Hindlimb muscle (tissue), 1 donor: ENCODE results near the gene RBM4B. TPM values are rescaled to one million over a fixed set of nuclear protein-coding genes. Genes with fewer than 3 reads are reported as not detected.
"Not testable (repeated sequence)": the region's sequence is repeated elsewhere in the genome, so short reads cannot be mapped to it uniquely, and the experiment has no call there.

ENCODE experiments used
- DNase-seq: peaks from one replicate; pipeline ENCODE4 v3.0.0-alpha.2; 2013
- polyA plus RNA-seq: library from polyadenylated mRNA; unstranded; fragments of 120-200 nt; gene quantifications from one replicate; pipeline ENCODE4 v1.2.1, GENCODE V29; 2013; ENCODE audit not compliant: insufficient read length

Gene RBM4B, protein sequence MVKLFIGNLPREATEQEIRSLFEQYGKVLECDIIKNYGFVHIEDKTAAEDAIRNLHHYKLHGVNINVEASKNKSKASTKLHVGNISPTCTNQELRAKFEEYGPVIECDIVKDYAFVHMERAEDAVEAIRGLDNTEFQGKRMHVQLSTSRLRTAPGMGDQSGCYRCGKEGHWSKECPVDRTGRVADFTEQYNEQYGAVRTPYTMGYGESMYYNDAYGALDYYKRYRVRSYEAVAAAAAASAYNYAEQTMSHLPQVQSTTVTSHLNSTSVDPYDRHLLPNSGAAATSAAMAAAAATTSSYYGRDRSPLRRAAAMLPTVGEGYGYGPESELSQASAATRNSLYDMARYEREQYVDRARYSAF
- 38.0 TPM for polyA plus RNA-seq

DNA sequence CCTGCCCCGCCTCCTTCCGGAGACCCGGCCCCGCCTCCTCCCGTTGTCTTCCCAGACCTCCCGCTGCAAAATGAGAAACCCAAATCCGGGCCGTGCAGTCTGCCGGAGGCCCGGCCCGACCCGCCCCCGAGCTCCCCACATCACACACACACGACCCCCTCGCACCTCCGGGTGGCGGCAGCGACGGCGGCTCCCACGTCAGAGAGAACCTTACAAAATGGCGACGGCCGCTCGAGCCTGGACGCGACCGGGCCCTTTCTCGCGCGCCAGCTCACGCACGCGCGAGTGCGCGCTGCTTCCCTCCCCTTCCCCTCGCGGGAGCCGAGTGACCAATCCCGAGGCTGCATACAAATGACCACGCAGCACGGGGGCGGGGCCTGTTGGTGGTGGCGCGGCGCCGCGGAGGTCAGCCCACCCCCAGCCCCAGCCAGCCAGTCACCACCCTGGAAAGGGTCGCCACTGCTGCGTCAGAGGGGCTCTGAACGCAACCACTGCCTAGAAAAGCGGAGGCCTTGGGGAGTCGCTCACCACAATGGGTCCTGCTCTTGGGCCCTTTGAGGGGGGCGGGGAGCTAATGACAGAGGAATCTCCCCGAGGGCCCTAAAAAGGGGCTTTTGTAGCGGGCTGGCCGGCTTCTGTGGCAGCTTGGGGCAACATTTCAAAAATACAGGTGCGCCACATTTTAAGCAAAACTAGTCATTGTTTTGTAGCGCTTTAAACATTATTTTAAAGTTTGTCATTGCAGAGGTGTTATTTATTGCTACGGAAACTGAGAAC is at the start of gene RBM4B:
Gene RBM4B, minus strand, starts transcription at position 289 of the 777 bp plus-strand sequence. CDS start 808 bp downstream, outside the sequence.
- DNase-seq = peak; percentile 99

DNA sequence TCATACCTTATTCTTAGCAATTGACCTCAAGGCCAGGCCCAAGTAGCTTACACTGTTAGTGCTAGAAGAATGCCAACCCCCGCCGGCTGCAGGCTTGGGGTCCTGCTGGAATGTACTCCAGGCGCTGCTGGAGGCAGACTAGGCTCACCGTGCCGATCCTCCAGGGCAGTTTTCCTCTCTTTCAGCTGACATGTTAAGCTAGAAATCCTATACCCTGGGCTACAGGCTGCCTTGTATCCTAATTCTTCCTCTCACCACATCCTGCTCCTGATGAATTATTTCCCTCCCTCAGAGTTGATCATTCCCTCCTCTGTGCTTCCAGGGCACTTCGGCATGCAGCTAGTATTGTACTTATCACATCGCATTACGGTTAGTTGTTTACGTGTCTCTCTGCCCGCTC is 48.0 kb upstream of the RBM4B start:
- no peak for DNase-seq

DNA sequence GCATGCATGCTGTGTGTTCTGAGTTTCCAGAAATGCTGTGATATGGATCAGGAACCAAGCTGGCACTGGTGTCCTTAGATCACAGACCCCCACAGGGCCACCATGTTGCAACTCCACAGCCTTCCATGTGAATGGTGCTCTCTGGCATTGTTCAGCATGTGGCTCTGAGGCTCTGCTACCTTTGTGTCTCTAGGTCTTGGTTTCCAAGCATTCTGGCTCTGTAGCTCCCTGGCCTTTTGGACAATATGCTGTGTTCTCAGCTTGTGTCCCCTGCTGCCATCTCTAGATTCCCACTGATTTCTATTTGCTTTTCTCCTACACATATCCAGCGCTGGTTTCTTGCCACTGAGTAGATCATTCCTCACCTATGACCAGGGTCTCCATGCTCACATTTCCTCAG is 47.4 kb upstream of the RBM4B start:
- no peak for DNase-seq

DNA sequence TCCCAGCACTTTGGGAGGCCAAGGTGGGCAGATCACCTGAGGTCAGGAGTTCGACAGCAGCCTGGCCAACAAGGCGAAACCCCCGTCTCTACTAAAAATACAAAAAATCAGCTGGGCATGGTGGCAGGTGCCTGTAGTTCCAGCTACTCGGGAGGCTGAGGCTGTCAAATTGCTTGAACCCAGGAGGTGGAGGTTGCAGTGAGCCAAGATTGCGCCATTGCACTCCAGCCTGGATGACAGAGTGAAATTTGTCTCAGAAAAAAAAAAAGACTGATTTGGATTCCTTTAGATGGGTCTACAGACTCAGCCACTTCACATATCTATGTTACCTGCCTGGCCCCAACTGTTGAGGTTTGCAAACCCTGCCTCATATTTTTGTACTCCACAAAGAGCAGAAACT is 46.5 kb upstream of the RBM4B start:
- DNase-seq = not testable (repeated sequence)

DNA sequence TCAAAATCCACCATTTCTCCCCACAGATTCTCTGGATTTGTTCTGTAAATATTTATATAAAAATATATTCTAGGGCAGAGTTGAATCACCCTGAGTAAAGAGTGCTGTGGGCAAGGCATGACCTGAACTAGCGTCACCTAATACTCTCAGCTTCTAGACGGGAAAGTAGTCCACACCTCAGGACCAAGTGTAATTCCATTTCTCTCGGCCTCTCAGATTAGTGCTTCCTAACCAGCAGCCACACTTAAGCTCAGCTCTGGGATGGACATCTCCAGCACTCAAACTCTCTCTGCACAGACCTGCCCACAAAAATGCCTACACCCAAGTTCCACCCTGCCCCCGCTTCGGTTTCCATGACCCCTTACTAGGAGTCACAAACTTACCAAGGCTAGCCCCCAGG is 46.0 kb upstream of the RBM4B start:
- no peak for DNase-seq

DNA sequence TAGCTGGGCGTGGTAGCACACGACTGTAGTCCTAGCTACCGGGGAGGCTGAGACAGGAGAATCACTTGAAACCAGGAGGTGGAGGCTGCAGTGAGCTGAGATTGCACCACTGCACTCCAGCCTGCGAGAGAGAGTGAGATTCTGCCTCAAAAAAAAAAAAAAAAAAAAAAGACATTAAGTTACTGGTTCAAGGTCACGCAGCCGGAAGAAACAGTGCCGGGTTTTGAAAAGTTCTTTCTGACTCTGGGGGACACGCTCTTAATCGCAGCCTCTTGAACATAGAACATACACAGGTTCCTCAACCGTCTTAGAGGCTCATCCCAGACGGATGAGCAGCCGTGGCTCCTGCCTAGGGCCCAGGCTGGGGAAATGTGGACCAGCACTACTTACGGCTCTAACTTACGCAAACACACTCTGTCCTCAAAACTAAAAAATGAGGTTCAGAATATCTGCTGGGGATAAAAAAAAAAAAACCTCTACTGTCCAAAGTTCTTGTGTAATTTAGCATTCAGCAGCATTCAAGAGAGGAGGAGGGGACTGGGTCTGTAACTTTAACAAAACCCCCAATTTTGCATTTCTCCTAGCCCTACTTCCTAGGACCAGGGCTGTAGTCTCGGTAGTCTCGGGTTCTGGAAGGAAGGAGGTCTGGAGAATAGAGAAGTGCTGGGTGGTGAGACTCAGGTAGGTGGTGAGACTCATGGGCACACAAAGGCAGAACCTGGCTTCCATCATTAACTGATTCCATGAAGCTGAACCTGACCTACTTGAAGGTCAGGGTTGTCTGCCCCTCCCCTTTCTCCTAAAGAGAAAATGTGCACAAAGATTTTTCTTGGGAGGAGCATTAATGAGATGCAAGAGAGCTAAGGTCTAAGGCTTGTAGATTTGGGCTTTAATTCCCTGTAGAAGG is 45.3 kb upstream of the RBM4B start:
- no peak for DNase-seq

DNA sequence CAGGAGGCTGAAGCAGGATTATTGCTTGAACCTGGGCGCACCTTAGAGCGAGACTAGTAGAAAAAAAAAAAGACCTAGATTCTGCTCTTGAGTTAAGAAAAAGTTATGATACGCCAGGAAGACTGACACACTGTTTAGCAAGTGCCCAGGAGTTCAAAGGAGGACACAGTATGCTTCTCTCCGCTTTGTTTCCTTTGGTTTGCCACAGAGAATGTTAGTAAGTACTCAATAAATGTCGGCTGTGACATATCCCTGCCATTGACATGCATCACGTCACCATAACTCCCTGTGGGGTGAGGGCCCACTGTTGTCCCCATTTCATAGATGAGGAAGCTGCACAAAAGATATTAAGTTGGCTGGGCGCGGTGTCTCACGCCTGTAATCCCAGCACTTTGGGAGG is 44.3 kb upstream of the RBM4B start:
- no peak for DNase-seq

DNA sequence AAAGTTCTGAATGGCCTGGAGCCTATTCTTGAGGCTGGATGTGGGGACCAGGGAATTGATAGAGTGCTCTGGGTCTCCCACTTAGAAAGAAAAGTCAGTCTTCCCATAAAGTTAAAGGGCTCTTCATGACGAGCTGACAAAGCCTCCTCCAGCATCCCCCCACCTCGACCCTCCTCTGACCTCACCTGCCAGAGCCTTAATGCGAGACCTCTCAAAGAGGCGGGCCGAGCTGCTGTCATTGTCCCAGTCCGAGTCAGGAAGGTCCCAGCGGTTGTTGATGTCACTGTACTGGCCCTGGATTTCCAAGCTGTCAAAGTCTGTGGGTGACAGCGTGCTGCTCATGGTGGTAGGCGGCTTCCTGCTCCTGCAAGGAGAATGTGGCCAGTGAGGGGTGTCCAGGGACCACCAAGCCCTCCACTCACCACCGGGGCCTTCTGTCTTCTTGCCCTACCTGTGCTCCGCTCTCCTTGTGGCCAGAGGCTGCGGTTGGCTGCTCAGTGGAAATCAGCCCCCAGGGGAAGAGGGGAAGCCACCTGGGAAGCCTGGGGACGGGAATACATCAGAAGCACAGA is 43.3 kb upstream of the RBM4B start:
- DNase-seq = no peak

DNA sequence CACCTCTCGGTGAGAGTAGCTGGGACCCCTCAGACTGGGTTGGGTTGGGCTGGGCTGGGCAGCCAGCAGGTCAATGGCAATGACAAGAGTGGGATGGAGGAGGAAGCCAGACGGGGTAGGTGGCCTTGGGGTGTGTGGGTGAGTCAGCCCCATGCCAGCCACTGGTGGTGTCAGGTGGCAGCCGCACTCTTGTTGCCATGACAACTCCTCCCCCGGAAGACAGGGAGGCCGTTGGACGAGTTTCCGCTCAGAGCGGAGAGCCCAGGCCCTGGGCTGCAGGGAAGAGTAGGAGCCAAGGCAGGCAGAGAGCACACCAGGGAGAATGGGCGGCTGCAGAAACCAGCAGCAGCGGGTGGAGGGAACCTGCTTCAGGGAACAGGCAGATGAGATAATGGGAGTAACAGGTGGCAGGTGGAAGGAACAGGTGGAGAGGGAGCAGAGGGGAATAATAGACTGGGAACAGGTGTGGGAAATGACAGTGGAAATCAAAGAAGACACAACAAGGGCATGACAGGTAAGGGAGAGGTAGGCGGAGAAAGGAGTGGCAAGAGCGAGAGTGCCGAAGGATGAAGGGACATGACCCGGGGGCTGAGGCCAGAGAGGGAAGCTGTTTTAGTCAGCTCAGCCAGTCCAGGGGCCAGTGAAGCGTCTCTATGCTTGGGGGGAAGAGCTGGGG is 42.7 kb upstream of the RBM4B start:
- no peak for DNase-seq

DNA sequence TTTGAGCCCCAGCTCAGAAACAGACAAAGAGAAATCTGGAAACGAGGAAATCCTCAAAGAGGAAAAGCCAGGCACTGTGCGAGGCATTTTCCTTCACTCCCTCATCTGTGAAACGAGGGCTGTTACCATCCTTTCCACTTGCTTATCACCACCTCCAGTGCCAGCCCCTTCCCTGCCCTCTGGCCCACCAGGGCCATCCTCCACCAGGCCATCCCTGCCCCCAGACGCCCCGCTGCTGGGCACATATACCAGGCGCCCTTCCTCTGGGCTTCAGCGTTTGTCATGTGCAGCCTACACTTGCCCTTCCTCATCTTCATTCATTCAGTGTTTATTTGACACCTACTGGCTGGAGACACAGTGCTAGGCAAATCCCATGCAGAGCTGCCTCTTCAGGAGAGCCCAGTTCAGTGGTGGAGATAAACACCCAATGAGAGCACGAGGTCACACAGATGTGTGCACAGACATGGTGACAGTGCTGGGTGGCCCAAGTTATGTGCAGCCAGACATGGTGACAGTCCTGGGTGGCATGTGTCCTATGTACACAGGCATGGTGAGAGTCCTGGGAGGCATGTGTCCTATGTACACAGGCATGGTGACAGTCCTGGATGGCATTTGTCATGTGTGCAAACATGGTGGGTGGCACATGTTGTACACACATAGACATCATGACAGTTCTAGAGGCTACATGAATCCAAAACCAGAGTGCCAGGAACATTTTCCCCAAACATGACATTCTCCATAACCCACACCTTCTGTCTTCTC is 41.6 kb upstream of the RBM4B start:
- DNase-seq = no peak

DNA sequence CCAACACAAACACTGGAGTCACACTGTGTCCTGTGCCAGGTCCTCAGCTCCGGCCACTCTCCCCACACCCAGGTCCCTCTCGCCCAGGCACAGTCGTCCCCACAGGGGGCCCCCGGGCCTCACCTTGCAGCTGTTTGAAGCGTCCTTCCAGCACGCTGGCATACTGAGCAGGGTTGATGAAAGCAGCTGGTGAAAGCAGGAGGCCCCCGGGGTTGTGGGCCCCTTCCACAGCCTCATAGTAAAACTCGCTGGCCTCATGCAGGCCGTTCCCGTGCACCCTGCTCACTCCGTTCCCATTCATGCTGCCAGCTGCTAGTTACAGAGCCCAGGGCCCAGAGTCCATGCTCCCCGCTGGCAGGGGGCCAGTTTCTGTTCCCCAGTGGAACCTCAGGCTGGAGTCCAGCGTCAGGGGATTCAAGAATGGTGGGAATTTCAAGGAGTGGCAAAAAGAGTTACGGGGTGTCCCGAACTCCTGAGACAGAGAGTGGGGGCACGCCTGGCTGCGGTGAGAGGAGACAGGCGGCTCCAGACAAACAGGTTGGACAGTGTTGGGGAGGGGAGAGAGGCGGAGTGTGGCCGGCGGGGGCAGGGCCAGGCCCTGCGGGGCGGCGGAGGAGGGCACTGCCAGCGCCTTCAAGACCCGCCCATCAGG is 40.8 kb upstream of the RBM4B start:
- no peak for DNase-seq

DNA sequence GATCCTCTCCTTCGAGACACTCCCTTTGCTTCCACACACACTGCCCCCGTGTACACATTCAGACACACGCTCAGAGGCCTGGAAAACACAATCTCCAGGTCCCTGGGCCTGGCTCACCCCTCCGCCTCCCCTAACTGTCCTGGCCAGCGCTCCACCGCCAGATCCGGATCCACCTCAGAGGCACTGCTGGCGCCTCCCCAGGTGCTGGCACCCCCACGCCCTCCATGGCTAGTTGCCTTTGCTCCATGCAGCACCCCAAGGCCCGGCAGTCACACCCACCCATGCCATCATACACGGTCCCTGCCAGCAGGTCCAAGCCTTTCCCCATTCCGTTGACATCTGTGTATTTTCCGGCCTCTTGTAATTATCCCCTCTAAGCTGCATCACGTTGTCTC is 40.2 kb upstream of the RBM4B start:
- no peak for DNase-seq

DNA sequence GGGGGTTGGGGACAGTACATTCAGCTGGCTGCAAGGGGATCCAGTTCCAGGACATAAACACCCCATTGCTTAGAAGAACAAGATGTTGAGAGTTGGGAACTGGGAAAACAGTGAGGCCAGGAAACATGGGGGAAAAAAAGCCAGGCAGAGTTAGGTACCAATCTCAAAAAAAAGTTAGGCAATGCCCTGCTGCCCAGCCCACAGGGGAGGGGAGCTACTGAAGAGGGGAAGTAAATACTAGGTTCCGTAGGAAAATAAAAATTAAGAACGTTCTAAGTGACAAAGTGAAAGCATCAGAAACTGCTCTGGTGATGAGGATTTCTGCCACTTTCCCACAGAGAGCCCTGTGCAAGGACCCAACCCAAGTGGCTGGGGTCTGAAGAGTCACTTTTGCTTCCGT is 39.3 kb upstream of the RBM4B start:
- no peak for DNase-seq

DNA sequence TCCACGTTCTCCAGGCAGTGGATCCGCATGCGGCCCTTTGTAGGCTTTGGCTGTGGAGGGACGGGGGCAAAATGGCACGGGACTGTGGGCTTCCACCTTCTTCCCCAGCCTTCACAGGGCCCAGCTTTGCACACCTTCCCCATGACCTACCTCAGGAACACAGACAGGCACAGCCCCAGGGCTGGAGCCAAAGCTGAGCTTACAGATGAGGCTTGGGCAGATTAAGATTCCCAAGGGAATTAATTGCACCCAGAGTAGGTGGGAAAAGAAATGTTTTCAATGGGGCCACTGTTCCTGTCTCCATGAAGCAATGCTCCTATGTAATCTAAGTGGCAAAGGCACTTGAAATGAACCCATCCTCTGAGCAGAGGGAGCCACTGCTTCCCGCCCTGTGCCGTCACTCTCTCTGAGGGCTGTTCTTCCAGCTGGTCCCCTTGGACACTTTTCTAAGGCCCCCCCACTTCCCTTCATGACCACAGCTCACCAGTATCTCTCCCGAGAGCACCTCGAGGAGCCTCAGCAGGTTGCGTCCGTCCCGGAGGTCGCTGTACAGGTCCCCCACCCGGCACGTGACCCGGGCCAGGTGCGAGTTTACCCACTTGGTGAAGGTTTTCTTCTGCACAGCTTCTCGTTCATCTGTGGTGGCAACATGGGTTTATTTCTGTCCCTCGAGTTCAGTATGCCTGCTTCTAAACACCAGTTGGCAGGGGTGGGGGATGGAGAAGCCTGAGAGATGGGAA is 37.8 kb upstream of the RBM4B start:
- no peak for DNase-seq

DNA sequence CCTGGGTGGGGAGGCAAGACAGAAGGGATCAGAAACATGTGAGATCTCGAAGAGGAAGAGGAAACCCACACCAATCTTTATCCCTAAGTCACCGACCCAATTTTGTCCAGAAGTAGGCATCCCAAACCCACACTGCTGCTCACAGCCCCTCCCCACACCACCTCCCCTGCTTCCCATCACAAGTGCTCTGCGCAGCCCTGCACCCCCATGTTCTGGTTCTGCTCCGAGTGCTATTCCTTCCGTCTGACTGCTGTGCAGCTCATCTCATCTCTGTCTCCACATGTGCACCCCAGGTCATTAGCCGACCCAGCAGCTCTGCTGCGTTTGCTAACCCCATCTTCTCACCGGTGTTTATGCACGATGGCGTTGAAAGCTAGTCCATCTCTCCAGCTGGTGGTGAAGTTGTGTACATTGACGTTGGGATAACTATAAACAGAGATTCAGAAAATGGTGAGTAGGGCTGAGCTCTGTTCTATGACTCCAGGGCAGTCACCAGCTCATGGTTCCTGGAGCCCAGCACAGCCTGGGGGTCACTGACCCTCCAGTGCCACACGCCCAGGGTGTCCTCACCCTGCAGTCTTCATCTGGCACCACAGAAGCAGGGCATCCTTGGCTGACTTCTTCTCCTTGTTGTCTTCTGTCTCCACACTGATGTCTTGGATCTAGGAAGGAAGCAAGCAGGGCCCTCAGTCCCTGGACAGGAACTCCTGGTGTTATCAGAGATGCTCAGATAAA is 36.2 kb upstream of the RBM4B start:
- no peak for DNase-seq

DNA sequence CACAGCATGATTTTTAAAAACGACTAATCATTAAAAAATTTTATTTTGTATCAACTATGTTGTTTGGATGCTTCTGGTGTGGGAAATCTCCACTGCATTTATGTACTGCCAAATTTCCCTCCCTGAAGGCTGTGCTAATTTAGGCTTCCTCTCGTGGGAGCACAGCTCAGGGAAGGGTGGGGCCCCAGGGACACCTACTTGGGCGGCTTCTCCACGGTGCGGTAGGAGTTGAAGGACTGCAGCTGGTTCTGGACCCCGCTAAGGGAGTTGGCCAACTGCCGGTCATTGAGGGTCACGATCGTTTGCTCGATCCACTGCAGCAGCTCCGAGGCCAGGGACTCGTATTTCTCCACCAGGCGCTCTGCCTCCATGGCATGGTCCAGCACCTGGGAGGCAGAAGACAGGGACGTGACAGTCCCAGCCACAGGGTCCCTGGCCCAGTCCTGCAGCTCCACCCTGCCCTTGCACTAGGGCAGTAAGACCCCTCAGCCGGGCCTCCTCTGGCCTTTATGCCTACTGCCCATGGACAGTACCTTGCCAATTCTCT is 32.8 kb upstream of the RBM4B start:
- DNase-seq = no peak

DNA sequence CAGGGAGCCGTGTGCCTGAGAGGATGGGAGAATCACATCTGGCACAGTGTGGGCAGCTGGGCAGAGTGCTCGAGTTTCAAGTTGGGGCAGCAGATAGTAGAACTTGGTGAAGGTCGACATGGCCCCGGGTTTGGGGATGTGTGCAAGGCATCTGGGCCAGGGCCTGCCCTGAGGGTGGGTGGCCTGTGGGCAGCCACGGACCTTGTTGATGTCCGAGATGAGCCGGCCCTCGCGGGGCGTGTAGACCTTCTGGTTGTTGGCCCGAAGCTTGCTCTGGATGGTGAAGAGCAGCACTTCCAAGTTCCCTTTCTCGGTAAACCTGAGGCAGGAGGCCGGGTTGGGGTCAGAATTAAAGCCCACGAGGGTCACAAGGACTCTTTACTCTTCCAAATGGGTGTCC is 31.0 kb upstream of the RBM4B start:
- no peak for DNase-seq

DNA sequence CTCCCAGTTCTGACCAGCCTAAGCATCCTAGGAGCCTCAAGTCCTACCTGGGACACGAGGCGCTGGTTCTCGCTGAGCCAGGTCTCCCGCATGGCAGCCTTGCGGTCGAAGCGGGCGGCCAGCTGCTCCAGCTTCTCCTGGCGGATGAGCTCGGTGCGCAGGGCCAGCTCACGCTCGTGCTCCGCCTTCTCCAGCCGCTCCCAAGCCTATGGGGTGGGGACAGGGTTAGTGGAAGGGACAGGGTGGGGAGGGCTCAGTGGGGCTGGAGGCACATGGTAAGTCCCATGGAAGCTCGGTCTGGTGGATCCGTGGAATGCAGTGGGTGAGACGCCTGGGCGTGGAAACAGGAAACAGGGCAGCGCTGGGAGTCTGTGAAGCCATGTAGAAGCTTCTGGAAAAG is 30.4 kb upstream of the RBM4B start:
- DNase-seq = no peak

DNA sequence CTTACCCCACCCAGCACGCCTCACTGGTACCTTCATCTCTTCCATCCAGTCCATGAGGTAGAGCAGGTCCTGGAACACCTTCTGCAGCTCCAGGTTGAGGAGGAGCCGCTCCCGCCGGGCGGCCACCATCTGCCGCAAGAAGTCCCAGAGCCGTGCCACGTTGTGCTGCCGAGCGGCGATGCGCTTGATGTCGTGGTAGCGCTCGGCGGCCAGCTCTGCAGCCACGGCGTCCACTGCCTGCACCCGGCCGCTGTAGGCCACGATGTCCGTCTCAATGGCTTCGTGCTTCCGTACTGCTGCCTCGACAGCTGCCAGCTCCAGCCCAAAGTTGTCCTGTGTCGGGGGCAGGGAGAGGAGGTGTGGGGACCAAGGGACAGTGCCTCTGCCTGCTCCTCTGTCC is 29.8 kb upstream of the RBM4B start:
- no peak for DNase-seq
